Muscle of arm (tissue), 14 donors: ENCODE measurements around the gene BROX. TPM values are rescaled to one million over a fixed set of nuclear protein-coding genes. Genes with fewer than 3 reads are reported as not detected.
"Not testable (repeated sequence)": the region's sequence is repeated elsewhere in the genome, so short reads cannot be mapped to it uniquely, and the experiment has no call there.

Source experiments
- DNase-seq: peaks from one replicate; pipeline ENCODE4 v3.0.0-alpha.2; 2013
- long read RNA-seq, 11 donors: transcript quantifications; one replicate each; lab custom pipeline, GENCODE V29; 2026
- polyA plus RNA-seq, 12 donors: library from polyadenylated mRNA; unstranded; fragments of 120-200 nt; gene quantifications; one replicate each; pipeline ENCODE4 v1.2.1, GENCODE V29; 2013; ENCODE audit not compliant: insufficient read length in 12 of 12

Gene BROX
- polyA plus RNA-seq: 10 to 100 TPM in 11 of 12 donors, not detected in 1; 20.7 to 34.5 (median 27.0) TPM
- long read RNA-seq, donor 1, partial matches to known transcripts: 0 of 1 reads
- long read RNA-seq, donor 1, other reads (novel, unspliced or antisense): 0 of 1 reads
- long read RNA-seq, donor 2, full-length matches to known transcripts: 3 of 3 reads
- long read RNA-seq, donor 2, partial matches to known transcripts: 0 of 3 reads
- long read RNA-seq, donor 2, other reads (novel, unspliced or antisense): 0 of 3 reads
- long read RNA-seq, donor 3, full-length matches to known transcripts: 2 of 2 reads
- long read RNA-seq, donor 3, partial matches to known transcripts: 0 of 2 reads
- long read RNA-seq, donor 3, other reads (novel, unspliced or antisense): 0 of 2 reads
- long read RNA-seq, donor 4: 0 reads
- long read RNA-seq, donor 5, full-length matches to known transcripts: 5 of 5 reads
- long read RNA-seq, donor 5, partial matches to known transcripts: 0 of 5 reads
- long read RNA-seq, donor 5, other reads (novel, unspliced or antisense): 0 of 5 reads
- long read RNA-seq, donor 6, partial matches to known transcripts: 0 of 1 reads
- long read RNA-seq, donor 6, other reads (novel, unspliced or antisense): 0 of 1 reads
- long read RNA-seq, donor 7, full-length matches to known transcripts: 2 of 2 reads
- long read RNA-seq, donor 7, partial matches to known transcripts: 0 of 2 reads
- long read RNA-seq, donor 7, other reads (novel, unspliced or antisense): 0 of 2 reads
- long read RNA-seq, donor 8, partial matches to known transcripts: 33 of 33 reads
- long read RNA-seq, donor 8, other reads (novel, unspliced or antisense): 0 of 33 reads
- long read RNA-seq, donor 9, partial matches to known transcripts: 0 of 1 reads
- long read RNA-seq, donor 9, other reads (novel, unspliced or antisense): 0 of 1 reads
- long read RNA-seq, donor 10, full-length matches to known transcripts: 3 of 36 reads
- long read RNA-seq, donor 10, partial matches to known transcripts: 33 of 36 reads
- long read RNA-seq, donor 10, other reads (novel, unspliced or antisense): 0 of 36 reads
- long read RNA-seq, donor 11, full-length matches to known transcripts: 1 of 1 reads
- long read RNA-seq, donor 11, partial matches to known transcripts: 0 of 1 reads
- long read RNA-seq, donor 11, other reads (novel, unspliced or antisense): 0 of 1 reads

GRCh38 chr1:222712253-222713090 lies at the start of gene BROX, which contains the start of gene AIDA:
BROX (plus strand) TSS chr1:222712564; CDS start chr1:222715700, 3,136 bp downstream.
AIDA (minus strand) TSS chr1:222712491; CDS start chr1:222712317, 174 bp downstream.
- peak; percentile 94 for DNase-seq

GRCh38 chr1:222663431-222663934 lies 48.9 kb upstream of the BROX start:
- DNase-seq: no peak

- DNase-seq: no peak
These were observed 46.4 kb upstream of the BROX start for GRCh38 chr1:222665964-222666363.

- DNase-seq: not testable (repeated sequence)
These were observed 44.2 kb upstream of the BROX start for GRCh38 chr1:222668184-222668583.

- not testable (repeated sequence) for DNase-seq
These were observed 43.3 kb upstream of the BROX start for GRCh38 chr1:222669107-222669506.

GRCh38 chr1:222670110-222670509 lies 42.3 kb upstream of the BROX start:
- no peak for DNase-seq

- no peak for DNase-seq
These were observed 32.3 kb upstream of the BROX start for GRCh38 chr1:222680080-222680479.

GRCh38 chr1:222691016-222691415 lies 21.3 kb upstream of the BROX start:
- no peak for DNase-seq

- no peak for DNase-seq
These were observed 17.4 kb upstream of the BROX start for GRCh38 chr1:222694927-222695326.

- no peak for DNase-seq
These were observed 15.6 kb upstream of the BROX start for GRCh38 chr1:222696741-222697140.

GRCh38 chr1:222697203-222697602 lies 15.2 kb upstream of the BROX start:
- no peak for DNase-seq

GRCh38 chr1:222697826-222698225 lies 14.5 kb upstream of the BROX start:
- peak; percentile 10 for DNase-seq

- DNase-seq: no peak
These were observed 10.2 kb upstream of the BROX start for GRCh38 chr1:222702210-222702609.

- DNase-seq: no peak
These were observed 8.1 kb upstream of the BROX start for GRCh38 chr1:222704260-222704659.

GRCh38 chr1:222706815-222707214 lies 5.5 kb upstream of the BROX start:
- DNase-seq: no peak

GRCh38 chr1:222709700-222710153 lies 2.6 kb upstream of the BROX start:
- no peak for DNase-seq

- peak; percentile 57 for DNase-seq
These were observed 778 bp upstream of the BROX start for GRCh38 chr1:222711319-222712252.

GRCh38 chr1:222713091-222713961 lies 962 bp downstream of the BROX start:
- DNase-seq: peak; percentile 95
